Body of pancreas (tissue), 4 donors: ENCODE measurements around the gene ARHGAP15. TPM values are rescaled to one million over a fixed set of nuclear protein-coding genes. Genes with fewer than 3 reads are reported as not detected.

ENCODE experiments used
- ATAC-seq: fragments of 150-250 bp; one replicate; pipeline ENCODE4 v1.9.1; 2016
- DNase-seq, 4 donors: peaks; one replicate each; pipeline ENCODE4 v3.0.0-alpha.2; 2019
- H3K27ac ChIP-seq, 4 donors: fragments of 200-600 bp; sonication (generic); 1 replicate in 3 of 4; 2 replicates in 1 of 4; pipeline versions ENCODE4 v1.5.1 to v1.6.1; 2016 to 2019; ENCODE audit warnings: mild to moderate bottlenecking in 1 of 4, mixed read lengths in 1 of 4, moderate library complexity in 1 of 4
- H3K27me3 ChIP-seq, 2 donors: fragments of 200-600 bp; sonication (generic); one replicate each; pipeline ENCODE4 v1.6.0; 2016; ENCODE audit warnings: mild to moderate bottlenecking in 1 of 2
- H3K36me3 ChIP-seq, 2 donors: fragments of 200-600 bp; sonication (generic); replicated peaks in 1 of 2; 2 replicates each; pipeline ENCODE4 v1.5.1; 2016; ENCODE audit warnings: low read depth in 2 of 2; ENCODE audit not compliant: insufficient read depth in 1 of 2
- H3K4me1 ChIP-seq: fragments of 200-600 bp; sonication (generic); one replicate; pipeline ENCODE4 v1.6.0; 2016
- H3K4me3 ChIP-seq, 2 donors: fragments of 200-600 bp; sonication (generic); 1 replicate in 1 of 2; 2 replicates in 1 of 2; pipeline ENCODE4 v1.5.1; 2016 to 2019
- H3K9me3 ChIP-seq, 3 donors: fragments of 200-600 bp; sonication (generic); 1 replicate in 2 of 3; 2 replicates in 1 of 3; pipeline ENCODE4 v1.5.1; 2016
- POLR2A ChIP-seq, 3 donors: fragments of 450-650 bp; IDR thresholded peaks; one replicate each; pipeline ENCODE4 v1.6.1; 2016; ENCODE audit warnings: antibody characterized with exemption in 3 of 3, mild to moderate bottlenecking in 2 of 3
- WGBS, 2 donors: methylation state at CpG; one replicate each; pipeline ENCODE4 v1.1.5; 2017; 5-methylcytosine and 5-hydroxymethylcytosine counted together
- intact Hi-C: fragments of 100-400 bp; cut with DNase I; formaldehyde crosslinking; loops from one replicate; pipeline ENCODE4 v1.15.1; 2023
- total RNA-seq, 2 donors: library from RNA; depleted of rRNA; stranded (reverse); fragments of >200 nt; gene quantifications; one replicate each; pipeline ENCODE4 v1.1.0, GENCODE V29; 2016
- TF ChIP-seq, protein P1 (sequence below), 7 experiments: fragments of 450-650 bp in 4 of 7; fragments of 200-600 bp in 3 of 7; sonication (generic) in 3 of 7; IDR thresholded peaks; one replicate each; pipeline ENCODE4 v1.5.1; 2016 to 2019; ENCODE audit warnings: antibody characterized with exemption in 7 of 7

The ARHGAP15 gene
- total RNA-seq, 2 donors from 2014 or later: 1.3 TPM; not detected in 1

DNA sequence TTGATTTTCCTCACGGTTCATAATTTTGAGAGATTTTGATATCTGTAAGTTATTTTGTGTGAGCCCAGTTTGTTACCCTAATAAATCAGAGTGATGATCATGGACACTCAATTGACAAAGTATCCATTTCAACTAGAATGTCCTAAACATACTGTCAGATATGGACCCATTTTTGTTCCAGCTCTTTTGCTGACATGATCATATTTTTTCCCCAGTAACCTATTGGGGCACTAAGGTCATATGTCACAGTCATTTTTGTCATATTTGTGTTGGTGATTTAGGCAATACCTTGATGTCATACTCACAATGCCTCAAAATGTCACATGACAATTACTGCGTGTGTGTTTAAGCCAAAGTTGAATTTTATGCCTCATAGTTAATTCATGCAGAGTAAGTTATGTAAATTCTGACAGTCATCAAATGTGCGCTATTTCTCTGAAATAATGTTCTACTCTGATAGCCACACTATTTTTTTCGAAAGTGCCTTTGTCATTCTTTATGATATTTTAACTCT, 218.7 kb downstream of the ARHGAP15 start:
- Histone ChIP-seq H3K9me3 (no peaks in the 10 kb centered on the region), H3K27ac (no peak overlapping the region), H3K4me3 (no peak overlapping the region), H3K27me3 (no peaks in the 10 kb centered on the region), H3K4me1 (peaks cover 6% of the 10 kb centered on the region), H3K36me3 (no peaks in the 10 kb centered on the region)
- intact Hi-C loops: no loop called here
- DNase-seq (no peak), ATAC-seq (no peak)
- no peak for TF ChIP-seq POLR2A (IDR thresholded peaks at IDR 0.05)
- TF ChIP-seq, protein P1, sequence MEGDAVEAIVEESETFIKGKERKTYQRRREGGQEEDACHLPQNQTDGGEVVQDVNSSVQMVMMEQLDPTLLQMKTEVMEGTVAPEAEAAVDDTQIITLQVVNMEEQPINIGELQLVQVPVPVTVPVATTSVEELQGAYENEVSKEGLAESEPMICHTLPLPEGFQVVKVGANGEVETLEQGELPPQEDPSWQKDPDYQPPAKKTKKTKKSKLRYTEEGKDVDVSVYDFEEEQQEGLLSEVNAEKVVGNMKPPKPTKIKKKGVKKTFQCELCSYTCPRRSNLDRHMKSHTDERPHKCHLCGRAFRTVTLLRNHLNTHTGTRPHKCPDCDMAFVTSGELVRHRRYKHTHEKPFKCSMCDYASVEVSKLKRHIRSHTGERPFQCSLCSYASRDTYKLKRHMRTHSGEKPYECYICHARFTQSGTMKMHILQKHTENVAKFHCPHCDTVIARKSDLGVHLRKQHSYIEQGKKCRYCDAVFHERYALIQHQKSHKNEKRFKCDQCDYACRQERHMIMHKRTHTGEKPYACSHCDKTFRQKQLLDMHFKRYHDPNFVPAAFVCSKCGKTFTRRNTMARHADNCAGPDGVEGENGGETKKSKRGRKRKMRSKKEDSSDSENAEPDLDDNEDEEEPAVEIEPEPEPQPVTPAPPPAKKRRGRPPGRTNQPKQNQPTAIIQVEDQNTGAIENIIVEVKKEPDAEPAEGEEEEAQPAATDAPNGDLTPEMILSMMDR (IDR thresholded peaks at IDR 0.05): no peak
- WGBS, 2 donors: 78% methylated on average over 4 of the region's 4 CpGs

DNA sequence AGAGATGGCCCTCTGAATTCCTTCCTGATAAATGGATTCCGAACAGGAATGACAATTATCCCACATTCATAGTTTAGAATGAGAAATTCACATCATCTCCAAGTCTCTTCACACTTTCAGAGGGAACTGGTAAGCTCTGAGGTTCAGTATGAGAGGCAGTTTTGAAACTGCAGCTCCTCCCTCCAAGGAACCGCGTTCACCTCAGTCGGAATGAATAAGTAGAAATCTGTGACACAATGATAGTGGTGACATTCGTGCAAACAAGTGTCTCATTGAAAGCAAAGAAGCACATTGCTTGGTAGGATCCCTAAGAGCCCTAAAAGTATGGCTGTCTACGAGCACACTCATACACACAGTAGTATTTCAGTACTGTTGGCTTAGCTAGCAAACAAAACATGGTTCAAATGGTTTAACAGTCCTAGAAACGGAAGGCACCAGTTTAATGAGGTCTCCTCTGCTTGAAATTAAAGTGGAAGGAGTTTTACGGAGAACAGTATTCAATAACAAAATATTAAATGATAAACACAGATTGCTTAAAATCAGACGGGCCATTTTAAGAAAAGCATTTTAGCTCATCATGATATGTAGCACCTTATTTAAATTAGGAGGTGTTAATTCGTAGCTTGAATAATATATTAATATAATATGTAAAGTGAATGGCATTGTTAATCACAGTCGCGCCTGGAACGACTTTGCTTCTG, 225.0 kb downstream of the ARHGAP15 start:
- Histone ChIP-seq H3K36me3 (no peaks in the 10 kb centered on the region), H3K4me3 (no peak overlapping the region), H3K27ac (no peak overlapping the region), H3K4me1 (no peaks in the 10 kb centered on the region), H3K27me3 (no peaks in the 10 kb centered on the region), H3K9me3 (no peaks in the 10 kb centered on the region)
- intact Hi-C loops: no loop called here
- WGBS, 2 donors: 73 to 76% methylated on average over 13 of the region's 13 CpGs
- DNase-seq: no peak
- TF ChIP-seq, protein P1 (IDR thresholded peaks at IDR 0.05): no peak
- TF ChIP-seq POLR2A (IDR thresholded peaks at IDR 0.05): no peak
- no peak for ATAC-seq

DNA sequence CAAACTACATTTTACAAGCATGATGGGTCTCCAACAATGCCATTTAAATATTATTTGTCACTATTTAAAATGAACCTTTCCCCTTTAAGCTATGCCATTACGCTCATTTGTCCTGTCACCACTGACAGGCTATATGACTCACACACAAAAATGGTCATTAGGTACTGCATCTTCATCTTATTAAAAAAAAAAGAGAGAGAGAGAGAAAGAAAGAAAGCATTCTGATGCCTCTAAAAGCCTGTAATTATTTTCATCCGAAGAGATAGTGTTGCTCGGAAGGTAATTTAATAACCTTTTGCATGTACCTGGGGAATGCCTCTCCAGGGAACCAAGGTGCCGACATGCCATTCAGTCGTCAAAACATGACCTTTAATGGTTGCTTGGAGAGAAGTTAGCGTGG, 226.7 kb downstream of the ARHGAP15 start:
- Histone ChIP-seq H3K27ac (no peak overlapping the region), H3K4me3 (no peak overlapping the region), H3K36me3 (no peaks in the 10 kb centered on the region), H3K9me3 (no peaks in the 10 kb centered on the region), H3K27me3 (no peaks in the 10 kb centered on the region), H3K4me1 (no peaks in the 10 kb centered on the region)
- 76 to 79% methylated on average over 6 of the region's 6 CpGs for WGBS, 2 donors
- intact Hi-C loops: no loop called here
- no peak for ATAC-seq
- TF ChIP-seq, protein P1 (IDR thresholded peaks at IDR 0.05): no peak
- no peak for TF ChIP-seq POLR2A (IDR thresholded peaks at IDR 0.05)
- DNase-seq: no peak

DNA sequence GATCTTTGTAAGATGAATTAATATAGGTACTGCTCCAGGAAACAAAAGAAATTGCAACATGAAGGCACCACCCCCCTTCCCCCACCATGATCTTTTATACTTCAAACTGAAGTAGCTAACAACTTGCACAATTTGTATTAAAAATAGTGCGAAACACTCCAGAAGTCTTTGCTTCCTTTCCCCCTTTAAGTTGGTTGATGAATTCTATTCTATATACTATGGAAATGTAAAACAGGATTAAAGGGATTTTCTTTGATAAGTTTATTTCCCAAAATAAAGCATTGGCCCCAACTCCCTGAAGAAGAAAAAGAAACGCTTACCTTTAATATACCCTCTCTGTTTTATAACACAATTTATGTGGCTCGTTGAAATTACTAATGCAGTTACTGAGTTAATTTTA, 227.1 kb downstream of the ARHGAP15 start:
- Histone ChIP-seq H3K27ac (no peak overlapping the region), H3K36me3 (no peaks in the 10 kb centered on the region), H3K27me3 (no peaks in the 10 kb centered on the region), H3K9me3 (no peaks in the 10 kb centered on the region), H3K4me3 (no peak overlapping the region), H3K4me1 (no peaks in the 10 kb centered on the region)
- TF ChIP-seq POLR2A (IDR thresholded peaks at IDR 0.05): no peak
- TF ChIP-seq, protein P1 (IDR thresholded peaks at IDR 0.05): no peak
- ATAC-seq (no peak), DNase-seq (no peak)
- 80 to 83% methylated on average over 3 of the region's 3 CpGs for whole genome bisulfite sequencing, 2 donors
- intact Hi-C loops: no loop called here
